HG02571 (cell line): ENCODE results near the gene AGK.

Experiments
- ATAC-seq: cut with Tn5 transposase; IDR thresholded peaks from one replicate; pipeline ENCODE4 v1.9.1; 2021; ENCODE audit warnings: mild to moderate bottlenecking, moderate library complexity; ENCODE audit not compliant: unreplicated experiment

Gene AGK, protein sequence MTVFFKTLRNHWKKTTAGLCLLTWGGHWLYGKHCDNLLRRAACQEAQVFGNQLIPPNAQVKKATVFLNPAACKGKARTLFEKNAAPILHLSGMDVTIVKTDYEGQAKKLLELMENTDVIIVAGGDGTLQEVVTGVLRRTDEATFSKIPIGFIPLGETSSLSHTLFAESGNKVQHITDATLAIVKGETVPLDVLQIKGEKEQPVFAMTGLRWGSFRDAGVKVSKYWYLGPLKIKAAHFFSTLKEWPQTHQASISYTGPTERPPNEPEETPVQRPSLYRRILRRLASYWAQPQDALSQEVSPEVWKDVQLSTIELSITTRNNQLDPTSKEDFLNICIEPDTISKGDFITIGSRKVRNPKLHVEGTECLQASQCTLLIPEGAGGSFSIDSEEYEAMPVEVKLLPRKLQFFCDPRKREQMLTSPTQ

DNA sequence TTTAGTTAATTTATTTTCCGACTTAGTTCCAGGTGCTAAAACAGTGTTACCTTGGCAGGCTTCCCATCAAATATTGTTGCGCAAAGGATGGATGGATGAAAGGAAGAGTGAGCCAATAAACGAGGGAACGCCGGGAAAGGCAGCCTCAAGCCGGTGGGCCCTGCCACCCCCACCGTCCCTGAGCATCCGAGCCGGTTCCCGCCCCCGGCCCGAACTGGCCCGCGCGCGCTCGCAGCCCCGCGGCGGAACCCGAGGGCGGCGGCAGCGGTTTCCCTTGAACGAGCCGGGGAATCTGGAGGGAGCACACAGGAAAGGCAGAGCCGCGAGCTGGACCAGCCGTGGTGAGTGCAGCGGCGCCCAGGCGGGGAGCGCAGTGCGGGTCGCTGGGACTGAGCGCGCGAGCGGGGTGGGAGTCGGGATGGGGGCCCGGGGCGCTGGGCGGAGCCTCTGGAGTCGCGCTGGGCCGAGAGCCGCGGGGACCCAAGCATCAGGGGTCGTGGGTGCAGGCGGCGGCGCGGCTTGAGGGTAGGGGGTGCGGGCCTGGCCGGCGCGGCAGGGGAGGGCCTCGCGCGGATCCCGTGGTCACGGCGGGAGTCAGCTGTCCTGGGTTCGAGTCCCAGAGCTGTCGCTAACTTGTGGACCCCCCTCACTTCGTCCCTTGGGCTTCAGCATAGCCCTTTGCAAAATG lies at the start of gene AGK:
Gene AGK, plus strand, starts transcription at position 317 of the 688 bp plus-strand sequence. CDS start 4,057 bp downstream, outside the sequence.
- peak; percentile 94 for ATAC-seq

DNA sequence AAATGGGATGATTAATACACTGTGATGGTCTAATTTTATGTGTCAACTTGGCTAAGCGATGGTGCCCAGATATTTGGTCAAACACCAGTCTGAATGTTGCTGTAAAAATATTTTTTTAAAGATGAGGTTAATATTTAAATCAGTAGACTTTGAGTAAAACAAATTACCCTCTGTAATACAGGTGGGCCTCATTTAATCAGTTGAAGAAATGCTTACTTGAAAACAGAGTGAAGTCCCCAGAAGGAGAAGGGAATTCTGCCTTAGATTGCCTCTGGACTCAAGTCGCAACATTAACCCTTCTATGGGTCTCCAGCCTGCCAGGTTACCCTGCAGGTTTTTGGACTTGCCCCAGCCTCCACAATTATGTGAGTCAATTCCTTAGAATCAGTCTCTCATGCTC lies 49.8 kb upstream of the AGK start:
- ATAC-seq = no peak

DNA sequence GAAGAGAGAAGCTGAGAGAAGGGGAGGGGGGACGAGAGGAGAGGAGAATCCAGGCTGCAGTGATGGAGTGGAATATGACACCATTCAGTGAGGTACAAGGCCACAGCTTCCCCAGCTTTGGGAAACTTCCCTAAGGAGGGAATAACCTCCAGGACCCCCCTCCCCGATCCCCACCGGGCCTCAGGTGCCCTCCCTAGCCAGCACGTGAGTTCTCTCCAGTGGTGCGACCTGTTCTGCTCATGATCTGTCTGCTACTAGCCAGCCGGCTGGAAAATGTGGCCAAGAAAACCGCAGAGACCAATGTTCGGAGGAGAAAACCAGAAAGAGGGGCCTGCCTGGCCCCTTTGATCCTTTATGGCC lies 39.9 kb upstream of the AGK start:
- no peak for ATAC-seq

DNA sequence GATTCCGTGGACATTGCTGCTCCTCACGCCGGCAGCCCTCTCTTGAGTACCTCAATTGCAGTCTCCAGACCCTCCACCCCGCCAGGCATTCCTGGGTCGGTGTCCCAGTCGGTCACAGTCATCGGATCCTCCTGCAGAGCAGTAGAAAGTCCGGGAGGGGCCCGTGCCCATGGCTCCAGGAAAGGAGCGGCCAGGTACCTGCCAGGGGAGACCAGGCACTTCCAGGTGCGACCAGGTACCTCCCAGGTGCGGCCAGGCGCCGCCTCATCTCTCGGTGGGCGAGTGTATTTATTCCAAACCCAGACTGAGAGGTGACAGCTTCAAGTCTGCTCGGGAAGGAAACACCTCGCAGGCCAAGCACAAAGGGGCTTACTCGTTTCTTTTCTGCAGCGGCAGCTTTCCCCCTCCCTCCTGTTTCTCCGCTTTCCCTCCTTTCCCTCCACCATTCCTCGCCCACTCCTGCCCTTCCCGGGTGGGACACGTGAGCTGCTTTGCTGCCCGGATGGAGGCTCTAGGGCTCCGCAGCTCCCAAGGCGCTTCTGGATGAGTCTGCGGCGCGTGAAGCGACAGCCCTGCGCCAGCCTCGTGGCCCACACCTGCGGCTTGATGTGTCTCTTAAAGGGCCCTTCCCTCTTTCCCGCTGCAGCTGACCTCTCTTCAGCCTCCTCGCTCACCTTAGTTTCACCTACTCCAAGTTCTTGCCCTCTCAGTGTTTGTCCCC lies 39.4 kb upstream of the AGK start:
- ATAC-seq = no peak

DNA sequence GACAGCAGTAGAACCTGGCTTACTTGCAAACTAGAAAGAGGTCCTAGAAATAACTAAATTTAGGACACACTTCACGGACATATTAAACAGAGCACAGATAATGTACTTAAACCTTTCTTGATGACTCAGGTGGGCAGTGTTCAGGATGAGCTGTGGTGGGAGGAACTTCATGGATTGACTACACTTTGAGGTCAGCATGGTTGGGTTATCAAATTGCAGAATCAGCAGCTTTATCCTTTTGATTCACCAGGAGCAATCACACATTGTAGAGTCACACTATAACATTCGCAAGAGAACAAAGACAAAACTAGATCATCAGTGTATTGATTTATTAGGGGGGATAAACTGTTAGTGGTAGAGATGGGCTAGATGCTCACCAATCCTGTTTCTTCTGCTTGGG lies 38.6 kb upstream of the AGK start:
- no peak for ATAC-seq

DNA sequence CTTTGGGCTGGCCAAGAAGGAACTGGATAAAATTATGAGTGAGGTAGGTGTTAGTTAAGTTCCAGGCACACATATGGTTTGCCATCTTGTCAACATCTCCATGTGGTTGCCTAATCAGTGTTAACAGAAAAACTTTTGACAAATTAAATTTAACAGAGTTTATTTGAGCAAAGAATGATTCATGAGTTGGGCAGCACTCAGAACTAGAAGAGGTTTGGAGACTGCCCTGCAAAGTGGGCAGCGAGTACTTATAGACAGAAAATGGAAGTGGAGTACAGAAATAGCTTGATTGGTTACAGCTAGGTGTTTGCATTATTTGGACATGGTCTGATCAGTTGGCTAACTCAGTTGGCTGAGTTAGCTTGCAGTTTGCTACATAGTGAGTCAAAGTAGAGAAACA lies 37.5 kb upstream of the AGK start:
- ATAC-seq = no peak

DNA sequence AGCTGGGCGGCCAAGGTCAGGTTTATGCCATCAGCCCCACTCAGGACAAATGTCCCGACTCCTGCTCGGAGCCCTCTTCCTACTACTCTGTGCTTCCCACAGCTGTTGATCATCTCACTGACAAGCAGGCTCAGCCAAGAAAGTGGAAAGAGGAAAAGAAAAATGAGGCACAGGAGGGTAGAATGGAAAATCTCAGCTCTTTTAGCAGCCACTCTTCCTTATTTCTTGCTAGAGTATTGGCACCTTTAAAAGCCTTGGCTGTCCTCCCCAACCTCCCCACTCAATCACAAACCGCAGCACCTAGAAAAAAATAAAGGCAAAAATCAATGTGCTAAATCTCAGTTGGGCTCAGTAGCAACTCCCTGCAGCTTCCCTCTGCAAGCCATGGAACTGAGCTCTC lies 35.3 kb upstream of the AGK start:
- ATAC-seq = no peak

DNA sequence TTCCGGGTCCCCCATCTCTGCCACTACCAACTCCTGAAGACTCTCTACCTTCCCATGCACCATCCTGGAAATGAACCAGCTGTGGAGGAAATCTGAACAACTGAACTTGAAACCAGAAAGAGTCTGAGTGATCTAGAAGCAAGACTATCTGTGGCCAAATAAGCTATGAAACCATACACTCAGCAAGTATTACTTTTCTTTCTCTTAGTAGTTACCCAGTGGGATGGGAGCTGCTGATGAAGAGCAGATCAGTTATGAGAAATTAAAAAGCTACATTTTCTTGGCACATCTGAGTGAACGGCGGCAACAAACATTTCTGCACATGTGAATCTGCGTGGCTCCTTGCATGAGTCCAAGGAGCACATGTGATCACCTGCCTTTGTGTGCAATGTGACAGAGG lies 31.6 kb upstream of the AGK start:
- ATAC-seq = no peak

DNA sequence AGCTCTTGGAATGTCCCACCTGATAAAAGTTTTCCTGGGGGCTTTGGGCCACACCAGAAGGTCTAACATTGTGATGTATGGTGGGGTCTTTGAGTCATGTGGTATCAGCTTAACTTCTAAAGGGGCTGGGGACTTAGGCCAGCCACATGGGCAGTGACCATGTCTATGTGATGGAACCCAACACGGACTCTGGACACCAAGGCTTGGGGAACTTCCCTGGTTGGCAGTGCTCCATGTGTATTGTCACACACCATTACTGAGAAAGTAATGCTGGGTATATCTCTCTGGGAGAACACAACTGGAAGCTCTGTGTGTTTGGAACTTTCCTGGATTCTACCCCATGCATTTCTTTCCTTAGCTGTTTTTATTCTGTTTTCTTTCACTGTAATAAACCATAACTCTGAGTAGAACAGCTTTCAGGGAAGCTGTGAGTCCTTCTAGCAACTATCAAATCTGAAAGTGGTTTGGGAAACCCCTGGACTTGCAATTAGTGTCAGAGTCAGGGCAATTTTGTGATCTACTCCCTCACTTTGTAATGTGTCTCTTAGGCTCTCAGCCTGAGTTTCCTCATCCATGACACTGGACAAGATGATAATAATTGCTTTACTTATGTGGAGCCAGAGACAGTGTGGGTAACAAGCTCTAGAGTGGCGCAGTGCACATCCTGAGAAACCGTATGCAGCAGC lies 28.4 kb upstream of the AGK start:
- ATAC-seq = no peak

DNA sequence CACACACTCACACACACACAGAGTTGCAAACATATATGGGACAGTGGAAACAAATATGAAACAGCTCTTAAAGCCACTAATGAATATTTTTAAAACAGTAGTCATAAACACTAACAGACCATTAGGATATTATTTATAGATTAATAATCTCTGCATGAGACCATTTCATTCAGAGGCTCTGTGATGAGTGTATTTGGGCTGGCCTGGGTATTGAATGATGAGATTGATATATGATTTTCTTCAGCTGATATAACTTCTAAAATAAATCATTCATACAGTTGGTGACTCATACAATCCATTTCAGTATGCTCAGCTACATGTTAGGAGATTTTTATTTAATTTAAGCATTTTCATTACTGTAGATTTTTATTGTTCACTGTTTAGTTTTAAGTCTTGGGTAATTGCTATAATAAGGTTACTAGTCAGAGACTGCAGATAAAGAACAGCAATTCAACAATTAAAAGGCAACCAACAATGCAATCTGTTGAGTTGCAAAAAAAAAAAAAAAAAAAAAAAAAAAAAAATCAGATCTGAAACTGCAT lies 25.2 kb upstream of the AGK start:
- ATAC-seq = no peak

DNA sequence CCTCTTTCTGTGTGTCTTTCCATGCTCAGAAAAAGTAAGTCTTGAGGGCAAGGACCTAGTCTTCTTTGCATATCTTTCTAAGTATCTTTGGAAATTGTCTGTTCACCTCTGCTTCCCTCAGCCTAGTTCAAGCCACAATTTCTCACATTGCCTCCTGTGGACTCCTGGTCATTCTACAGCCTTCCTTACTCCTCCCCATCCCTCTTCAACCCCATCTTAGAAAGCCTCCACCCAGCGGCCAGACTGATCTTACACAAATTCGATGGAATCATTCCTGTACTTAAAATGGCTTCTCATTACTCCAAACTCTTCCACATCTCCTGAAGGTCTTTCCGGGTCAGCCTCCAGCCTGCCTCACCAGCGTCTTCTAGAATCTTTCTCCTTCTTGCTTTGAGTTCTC lies 24.1 kb upstream of the AGK start:
- no peak for ATAC-seq

DNA sequence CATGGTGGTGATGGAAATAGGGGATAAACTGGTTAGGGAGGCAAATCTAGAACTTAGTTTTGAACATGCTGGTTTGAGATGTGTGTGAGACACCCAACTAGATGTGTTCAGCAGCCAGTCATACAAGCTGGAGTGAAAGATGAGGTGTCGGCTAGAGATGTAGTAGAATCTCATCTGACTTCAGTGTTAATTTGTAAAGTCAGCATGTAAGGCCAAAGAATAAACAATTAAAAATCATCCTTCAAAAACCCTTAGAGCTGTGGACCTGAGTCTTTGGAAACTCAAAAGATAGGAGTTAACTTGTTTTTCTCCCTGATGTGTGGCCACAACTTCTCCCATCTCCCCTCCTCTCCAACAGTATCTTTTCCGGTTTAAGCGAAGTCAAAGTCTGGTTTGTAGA lies 22.8 kb upstream of the AGK start:
- no peak for ATAC-seq

DNA sequence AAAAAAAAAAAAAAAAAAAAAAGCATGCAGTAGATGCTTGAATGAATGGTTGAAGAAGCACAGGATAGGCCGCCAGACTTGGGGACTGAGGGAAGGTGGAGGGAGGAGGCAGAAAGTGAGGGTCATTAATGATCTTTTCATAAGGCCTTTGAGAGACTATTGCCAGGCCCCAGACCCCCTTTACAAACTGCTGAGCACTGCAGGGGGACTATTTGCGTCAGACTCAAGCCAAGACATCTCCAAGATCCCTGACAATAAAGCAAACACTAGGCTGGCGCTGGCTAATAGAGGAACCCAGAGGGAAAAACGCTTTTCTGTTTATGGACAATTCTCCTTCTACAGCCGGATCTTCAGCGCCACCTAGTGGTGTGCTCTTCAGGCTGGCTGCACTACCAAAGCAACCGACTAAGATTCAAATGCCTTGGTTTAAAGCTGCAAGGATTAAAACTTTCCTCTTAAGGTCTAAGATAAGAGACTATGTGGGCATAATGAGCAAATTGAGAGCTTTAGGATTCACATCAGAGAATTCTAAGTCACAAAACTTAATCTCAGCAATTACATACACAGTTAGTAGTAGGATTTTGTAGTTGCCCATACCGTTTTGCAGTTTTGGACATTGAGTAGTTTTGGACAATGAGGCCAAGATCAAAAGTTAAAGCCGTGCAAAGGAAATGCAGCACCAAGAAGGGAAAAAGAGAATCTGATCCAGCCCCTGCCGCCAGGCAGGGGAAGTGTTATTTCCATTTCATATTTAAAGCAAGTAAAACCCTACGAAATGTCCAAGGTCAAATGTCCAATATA lies 17.9 kb upstream of the AGK start:
- no peak for ATAC-seq

DNA sequence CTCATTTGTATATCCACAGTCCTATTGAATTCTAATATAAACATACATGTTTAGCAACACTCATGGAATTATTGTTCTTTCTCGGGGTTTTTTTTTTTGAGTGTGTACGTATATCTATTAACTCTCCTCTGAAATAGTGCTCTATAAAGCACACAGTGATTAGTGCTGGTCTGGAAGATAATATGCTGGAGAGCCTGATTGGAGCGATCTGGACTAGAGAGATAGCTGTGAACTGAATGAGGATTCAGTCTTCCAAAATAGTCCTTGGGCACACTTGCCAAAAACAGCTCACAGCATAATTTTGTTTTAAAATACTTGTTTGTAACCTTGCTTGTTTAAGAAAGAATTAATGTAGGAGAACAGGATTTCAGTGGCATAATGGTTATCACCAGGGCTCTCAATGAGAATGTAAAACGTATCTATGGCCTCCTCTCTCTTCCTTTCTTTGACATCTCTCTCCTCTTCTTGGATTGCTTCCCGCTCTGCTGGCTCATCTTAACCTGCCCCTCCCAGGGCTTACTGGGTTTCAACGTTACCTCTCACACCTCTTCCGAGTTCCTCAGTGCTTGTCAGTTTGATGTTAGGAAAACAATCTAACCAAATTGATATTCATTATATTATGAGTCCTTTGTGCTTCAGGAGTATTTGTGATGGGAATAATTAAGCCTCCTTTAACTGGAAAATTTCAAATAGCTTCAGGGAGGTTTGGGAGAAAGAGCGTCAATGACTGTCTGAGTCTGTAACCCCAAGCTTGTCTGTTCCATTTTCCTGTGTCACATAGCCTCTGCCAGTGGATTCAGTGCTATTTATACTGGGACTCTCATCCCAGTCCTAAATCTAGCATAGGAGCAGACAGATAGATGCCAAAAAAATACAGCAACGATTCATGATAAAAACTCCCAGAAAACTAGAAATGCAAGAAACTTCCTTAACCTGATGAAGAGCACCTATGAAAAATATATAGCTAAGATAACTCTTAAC lies 16.2 kb upstream of the AGK start:
- no peak for ATAC-seq

DNA sequence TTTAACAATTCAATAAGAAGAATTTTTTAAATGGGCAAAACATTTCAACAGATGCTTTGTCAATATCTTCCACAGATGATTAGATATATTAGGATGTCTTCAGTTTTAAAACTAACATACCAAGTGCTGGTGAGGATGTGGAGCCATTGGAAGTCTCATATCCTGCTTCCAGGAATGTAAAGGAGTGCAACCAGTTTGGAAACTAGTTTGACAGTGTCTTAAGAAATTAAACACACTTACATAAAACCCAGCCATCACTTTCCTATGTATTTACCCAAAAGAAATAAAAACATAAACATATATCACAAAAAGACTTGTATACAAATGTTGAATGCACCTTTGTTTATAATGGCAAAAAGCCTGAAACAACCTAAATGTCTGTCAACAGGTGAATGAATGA lies 13.3 kb upstream of the AGK start:
- no peak for ATAC-seq

DNA sequence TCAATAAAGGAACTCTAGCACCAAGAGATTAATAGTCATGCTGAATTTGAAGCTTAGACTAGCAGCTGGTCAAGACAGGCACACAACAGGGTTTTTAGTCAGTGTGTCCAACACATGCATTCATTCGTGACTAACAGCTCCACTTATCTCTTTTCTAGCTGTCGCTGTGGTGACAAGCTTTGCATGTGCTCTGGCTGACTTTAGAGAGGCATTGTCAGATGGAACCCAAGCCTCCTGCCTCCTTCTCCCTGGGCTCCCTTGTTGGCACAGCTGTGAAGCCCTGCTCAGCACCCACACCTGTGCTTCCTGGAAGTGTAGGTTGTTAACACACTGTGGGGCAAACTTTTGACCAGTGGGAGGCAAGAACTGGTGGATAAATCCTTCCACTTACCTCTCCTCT lies 9.8 kb upstream of the AGK start:
- no peak for ATAC-seq

DNA sequence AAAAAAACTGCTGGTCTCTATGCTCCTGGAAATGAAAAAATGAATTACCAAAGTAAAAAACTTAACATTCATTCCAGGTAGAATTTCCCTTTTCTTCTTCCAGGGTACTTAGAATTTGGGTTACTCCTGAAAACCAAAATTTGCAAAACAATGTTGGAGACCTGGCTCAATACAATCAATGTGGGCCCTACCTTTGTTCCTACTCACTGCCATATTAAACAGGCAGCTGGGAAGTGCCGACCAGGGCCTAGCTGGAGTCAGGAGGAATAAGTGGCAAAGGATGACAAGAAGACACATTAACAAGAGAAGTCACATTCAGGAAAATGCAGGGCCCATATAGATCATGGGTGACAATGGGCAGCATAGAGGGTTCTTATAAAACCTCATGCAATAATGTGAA lies 6.4 kb upstream of the AGK start:
- no peak for ATAC-seq

DNA sequence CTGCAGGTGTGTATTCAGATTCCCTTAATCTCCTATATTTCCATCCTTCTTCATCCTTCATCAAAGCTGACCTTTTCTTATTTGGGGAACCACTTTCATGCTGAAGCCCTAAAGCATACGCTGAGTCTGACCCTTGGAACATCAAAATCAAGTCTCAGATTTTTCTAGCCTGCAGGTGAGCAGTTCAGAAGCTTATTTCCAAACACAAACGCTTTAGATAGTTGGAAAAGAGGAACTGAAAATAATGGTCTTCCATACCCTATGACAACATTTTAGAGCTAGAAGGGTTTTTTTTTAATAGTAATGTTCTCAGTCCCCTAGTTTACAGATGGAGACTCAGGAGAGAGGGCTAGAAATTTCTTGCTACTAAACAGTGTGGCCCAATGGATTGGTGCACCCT lies 1.6 kb upstream of the AGK start:
- ATAC-seq = no peak
